NCI-H510A treated with DMSO at 0.1 percent for 48 hours (cell line): ENCODE results near the gene ZFC3H1.
"Not testable (repeated sequence)": the region's sequence is repeated elsewhere in the genome, so short reads cannot be mapped to it uniquely, and the experiment has no call there.

Experiments
- DNase-seq: peaks from one replicate; lab custom pipeline; 2025; lab: John Stamatoyannopoulos, UW

Gene ZFC3H1, protein sequence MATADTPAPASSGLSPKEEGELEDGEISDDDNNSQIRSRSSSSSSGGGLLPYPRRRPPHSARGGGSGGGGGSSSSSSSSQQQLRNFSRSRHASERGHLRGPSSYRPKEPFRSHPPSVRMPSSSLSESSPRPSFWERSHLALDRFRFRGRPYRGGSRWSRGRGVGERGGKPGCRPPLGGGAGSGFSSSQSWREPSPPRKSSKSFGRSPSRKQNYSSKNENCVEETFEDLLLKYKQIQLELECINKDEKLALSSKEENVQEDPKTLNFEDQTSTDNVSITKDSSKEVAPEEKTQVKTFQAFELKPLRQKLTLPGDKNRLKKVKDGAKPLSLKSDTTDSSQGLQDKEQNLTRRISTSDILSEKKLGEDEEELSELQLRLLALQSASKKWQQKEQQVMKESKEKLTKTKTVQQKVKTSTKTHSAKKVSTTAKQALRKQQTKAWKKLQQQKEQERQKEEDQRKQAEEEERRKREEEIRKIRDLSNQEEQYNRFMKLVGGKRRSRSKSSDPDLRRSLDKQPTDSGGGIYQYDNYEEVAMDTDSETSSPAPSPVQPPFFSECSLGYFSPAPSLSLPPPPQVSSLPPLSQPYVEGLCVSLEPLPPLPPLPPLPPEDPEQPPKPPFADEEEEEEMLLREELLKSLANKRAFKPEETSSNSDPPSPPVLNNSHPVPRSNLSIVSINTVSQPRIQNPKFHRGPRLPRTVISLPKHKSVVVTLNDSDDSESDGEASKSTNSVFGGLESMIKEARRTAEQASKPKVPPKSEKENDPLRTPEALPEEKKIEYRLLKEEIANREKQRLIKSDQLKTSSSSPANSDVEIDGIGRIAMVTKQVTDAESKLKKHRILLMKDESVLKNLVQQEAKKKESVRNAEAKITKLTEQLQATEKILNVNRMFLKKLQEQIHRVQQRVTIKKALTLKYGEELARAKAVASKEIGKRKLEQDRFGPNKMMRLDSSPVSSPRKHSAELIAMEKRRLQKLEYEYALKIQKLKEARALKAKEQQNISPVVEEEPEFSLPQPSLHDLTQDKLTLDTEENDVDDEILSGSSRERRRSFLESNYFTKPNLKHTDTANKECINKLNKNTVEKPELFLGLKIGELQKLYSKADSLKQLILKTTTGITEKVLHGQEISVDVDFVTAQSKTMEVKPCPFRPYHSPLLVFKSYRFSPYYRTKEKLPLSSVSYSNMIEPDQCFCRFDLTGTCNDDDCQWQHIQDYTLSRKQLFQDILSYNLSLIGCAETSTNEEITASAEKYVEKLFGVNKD (N-terminal part only)

DNA sequence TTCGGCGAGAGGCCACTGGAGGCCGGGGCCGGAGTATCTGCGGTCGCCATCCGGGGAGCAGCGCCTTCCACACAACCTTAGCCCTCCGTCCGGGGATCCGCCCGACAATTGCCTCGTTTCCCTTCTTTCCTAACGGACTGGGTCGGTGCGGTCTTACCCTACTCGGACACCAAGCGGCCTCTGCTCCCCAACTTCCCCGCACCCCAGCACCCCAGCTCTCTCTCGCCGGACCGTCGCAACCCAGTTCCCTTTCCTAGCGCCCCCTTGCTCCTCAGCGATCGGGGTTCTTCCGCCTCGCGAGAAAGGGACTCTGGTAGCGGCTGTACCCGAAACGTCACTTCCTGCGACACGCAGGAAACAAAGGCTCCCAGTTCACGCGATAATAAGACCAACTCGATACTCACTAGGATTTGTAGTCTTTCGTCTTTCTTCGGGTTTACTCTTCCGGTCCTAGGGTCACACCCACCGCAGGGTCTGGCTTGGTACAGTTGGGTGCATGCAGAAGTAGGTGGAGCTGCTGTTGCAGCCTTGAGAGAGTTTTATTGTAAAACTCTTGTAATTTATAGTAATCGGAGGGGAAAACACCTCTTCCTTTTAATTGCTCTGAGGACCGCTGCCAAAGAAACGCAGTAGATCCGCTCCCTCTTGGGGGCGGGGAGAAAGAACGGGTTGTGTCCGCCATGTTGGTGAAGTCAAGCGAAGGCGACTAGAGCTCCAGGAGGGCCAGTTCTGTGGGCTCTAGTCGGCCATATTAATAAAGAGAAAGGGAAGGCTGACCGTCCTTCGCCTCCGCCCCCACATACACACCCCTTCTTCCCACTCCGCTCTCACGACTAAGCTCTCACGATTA lies at the start of gene ZFC3H1, which contains the start of gene THAP2:
ZFC3H1 (minus strand) TSS at position 288 of the 850 bp plus-strand sequence; CDS start at position 50, 238 bp downstream.
THAP2 (plus strand) TSS at position 741 of the 850 bp plus-strand sequence. CDS start 209 bp downstream, outside the sequence.
- peak; percentile 100 for DNase-seq

DNA sequence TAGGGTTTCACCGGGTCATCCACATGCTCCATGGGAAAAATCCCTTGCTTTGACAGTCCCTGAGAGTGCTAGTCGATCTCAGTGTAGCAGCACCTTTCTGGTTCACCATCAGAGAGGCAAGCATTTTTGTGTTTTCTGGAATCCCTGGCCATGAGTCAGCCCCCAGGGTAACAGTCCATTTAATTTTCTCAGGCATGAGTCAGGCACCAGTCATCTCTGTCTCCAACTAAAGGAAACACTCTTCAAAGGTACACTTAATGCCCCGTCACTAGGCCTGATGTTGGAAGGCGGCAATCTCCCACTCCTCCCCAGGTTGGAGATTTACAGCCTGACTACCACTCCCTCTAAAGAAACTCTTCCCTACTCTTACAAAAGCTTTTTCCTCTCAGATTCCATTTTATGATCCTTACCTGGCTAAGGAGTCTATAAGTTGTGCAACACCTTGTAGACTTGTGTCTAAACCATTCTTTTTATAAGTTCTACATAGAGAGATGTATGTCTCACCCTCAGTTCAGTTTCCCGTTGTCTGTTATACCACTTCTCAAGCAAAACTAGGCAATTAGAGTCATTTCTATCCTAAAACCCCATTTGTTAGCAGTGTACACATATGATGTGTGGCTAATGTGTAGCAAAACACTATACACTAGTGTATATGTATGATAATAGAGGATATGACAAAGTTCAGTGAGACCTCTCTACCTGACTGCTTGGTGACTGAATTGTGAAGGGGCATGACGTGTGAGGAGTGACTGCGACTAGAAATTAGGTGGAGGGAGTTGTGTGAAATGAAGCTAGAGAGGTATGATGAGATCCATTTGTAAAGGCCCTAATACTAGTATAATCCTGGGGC lies 46.9 kb upstream of the ZFC3H1 start:
- DNase-seq = no peak

DNA sequence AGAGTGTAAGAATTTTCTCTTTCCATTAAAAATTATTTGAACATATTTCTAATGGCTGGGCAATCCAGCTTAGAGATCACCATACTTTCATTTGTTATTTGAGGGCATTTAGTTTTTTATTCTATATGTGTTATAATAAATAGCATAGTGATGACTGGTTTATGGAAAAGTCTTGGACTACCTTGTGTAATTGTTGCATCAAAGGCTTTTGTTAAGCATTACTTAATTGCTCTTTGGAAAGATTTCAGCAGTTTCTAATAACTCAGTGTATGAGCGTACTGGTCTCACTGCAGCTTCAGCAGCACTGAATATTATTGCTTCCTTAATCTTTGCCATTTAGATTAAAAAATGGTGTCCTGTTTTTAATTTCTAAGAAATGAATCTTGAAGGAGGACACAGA lies 45.0 kb upstream of the ZFC3H1 start:
- DNase-seq = no peak

DNA sequence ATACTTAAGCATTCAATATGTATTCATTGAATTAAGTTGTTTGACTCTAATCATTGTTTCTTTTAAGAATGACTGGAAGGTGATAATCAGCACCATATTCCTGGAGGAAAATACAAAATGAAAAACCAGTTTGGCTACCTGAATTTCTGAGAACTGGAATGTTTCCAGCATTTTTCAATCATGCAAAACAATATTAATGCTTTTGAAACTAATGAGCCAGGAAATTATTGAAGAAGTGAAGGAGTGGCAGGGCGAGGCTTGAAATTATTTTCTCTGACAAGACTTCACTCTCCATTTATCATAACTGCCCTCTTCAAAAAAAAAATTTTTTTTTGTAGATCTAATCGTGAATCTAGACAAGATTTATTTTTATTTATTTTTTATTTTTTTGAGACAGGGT lies 41.3 kb upstream of the ZFC3H1 start:
- no peak for DNase-seq

DNA sequence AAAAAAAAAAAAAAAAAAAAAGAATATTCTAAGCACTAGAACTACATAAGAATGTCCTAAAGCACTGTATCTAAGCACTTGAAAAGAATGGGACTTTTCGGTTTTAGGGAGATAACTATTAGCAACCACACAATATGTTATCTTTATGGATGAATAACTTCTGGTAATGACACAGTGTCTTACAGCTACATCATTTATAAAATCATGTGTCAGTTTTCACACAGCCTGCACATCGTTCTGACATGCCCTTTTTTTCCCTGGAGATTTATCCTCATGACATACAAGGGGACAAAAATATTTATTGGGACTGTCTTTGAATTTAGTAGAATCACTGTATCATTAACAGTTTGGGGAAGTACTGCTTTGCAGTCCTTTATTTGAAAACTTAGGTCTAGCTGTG lies 39.6 kb upstream of the ZFC3H1 start:
- DNase-seq = no peak

DNA sequence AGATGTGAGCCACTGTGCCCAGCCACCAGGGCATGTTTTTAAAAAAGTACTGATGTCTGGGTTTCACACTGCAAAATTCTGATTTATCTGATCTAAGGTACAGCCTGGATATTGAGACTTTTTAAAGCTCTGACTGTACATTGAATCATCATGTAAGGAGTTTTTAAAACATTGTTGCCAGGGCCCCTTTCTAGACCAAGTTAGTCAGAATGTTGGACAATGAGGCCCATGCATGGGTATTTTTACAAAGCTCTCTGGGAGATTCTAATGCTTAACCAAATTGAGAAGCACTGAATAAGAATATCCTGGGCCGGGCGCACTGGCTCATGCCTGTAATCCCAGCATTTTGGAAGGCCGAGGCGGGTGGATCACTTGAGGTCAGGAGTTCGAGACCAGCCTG lies 38.9 kb upstream of the ZFC3H1 start:
- no peak for DNase-seq

DNA sequence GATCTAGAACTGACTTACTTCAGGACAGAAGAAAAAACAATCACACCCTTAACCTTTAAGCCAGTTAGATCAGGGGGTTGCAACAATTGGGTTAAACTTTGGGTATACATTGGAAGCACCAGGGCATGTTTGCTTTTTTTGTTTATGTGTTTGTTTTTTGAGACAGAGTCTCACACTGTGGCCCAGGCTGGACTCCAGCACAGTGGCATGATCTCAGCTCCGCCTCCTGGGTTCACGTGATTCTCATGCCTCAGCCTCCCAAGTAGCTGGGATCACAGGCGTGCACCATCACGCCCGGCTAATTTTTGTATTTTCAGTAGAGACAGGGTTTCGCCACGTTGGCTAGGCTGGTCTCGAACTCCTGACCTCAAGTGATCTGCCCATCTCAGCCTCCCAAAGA lies 38.5 kb upstream of the ZFC3H1 start:
- DNase-seq = not testable (repeated sequence)

DNA sequence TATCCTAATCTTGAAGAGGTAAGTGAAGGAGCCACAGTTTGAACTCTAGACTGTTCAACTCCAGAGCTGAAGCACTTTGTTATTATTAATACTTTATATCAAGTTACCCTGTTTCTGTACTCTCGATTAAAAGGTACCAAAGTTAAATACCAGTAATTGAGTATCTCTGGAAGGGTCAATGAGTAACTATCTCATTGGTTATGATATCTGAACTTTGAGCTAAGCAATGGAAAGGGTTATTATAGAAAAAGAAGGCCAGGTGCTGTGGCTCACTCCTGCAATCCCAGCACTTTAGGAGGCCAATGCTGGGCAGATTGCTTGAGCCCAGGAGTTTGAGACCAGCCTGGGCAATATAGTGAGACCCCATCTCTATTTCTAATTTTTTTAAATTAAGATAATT lies 32.1 kb upstream of the ZFC3H1 start:
- DNase-seq = no peak

DNA sequence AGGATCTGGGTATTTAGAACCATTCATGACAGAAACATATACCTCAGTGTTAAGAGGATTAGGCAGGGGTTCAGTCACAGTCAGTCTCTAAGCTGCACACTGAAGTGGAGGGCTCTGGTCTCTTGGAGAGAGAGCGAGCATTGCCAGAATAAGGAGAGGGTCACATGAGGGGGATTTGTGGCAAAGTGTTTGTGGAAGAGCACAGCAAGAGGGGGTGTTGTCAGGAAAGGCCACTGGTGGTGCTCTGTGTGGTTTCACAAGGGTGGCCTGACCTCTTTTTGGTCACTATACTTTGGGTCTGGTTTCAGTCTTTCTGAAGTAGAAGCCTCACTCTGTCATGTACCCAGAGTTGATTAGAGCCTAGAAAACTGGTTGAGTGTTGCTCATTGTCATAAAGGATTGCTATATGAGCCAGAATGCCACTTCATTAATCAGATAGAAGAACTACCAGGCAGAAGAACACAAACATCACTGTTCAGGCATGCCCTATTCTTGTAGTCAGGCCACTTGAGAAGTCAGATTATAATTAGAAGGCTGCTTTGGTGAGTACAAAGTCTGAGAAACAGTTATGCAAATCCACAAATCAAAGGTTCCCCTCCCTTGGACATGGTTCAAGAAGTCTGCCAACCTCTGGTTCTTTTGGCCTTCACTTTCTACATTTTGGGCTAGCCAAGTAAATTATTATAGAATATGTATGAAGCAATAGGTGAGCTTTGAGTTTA lies 30.6 kb upstream of the ZFC3H1 start:
- DNase-seq = no peak

DNA sequence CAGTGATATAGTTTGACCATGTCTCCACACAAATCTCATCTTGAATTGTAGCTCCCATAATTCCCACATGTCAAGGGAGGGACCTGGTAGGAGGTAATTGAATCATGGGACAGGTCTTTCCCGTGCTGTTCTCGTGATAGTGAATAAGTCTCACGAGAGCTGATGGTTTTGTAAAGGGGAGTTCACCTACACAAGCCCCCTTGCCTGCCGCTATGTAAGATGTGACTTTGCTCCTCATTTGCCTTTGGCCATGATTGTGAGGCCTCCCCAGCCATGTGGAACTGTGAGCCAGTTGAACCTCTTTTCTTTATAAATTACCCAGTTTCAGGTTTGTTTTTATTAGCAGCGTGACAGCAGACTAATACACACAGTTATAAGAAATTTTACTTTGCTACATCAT lies 30.0 kb upstream of the ZFC3H1 start:
- not testable (repeated sequence) for DNase-seq

DNA sequence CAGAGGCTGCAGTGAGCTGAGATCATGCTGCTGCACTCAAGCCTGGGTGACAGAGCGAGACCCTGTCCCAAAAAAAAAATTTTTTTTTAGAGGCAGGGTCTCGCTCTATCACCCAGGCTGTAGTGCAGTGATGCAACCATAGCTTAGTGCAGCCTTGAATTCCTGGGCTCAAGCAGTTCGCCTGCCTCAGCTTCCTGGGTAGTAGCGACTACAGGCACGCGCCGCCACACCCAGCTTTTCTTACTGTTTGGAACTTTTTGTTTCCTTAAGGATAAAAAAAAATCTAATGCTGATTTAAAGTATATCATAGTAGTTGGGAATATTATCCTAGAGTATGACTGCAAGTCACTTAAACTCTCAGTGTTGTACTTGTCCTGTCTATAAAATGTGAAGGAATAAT lies 29.5 kb upstream of the ZFC3H1 start:
- no peak for DNase-seq

DNA sequence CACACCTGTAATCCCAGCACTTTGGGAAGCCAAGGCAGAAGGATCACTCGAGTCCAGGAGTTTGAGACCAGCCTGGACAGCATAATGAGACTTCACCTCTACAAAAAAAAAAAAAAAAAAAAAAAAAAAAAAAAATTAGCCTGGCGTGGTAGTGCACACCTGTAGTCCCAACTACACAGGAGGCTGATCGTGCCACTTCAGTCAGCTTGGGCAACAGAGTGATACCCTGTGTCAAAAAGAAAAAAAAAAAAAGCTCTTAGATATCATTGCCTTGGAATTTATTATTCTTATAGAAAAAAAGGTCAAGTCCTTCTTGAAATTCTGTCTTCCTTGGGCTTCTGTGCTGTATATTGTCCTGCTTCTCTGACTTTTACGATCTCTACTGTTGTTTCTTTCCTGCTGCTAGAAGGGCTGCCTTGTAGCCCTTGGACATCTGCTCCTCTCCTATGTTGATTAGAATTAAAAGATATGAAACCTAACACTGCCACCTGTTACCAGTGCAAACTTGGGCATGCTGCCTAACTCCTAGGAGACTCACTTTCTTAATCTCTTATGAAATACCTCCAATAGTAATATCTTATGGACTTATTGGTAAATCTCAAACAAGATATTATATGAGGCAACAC lies 28.0 kb upstream of the ZFC3H1 start:
- peak; percentile 65 for DNase-seq

DNA sequence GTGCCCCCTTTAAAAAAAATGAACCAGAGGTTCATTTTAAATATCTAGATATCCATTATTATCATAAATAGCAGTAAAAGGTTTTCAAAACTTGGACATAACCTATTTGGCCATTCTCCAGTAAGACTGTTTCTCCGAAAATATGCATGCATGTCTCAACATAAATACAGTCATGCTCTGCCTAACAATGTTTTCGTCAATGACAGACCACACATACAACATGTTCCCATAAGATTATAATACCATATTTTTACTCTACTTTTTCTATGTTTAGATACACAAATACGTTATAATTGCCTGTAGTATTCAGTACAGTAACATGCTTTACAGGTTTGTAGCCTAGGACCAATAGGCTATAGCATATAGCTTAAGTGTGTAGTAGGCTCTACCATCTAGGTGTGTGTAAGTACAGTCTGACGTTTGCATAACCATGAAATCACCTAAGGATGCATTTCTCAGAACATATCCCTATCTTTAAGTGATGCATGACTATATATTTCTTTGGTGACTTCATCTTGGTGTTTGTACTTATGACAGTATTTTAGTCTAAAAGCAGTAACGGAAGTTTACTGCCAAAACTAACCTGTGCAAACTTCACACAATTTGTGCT lies 25.4 kb upstream of the ZFC3H1 start:
- no peak for DNase-seq

DNA sequence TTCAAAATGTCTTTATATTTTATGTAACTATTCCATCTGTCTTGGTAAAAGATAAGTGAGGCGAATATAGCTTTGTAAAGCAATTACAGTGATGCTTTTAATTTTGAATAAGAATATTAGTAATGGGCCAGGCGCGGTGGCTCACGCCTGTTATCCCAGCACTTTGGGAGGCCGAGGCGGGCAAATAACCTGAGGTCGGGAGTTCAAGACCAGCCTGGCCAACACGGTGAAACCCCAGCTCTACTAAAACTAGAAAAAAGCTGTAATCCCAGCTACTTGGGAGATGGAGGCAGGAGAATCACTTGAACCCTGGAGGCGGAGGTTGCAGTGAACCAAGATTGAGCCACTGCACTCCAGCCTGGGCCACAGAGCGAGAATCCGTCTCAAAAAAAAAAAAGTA lies 23.5 kb upstream of the ZFC3H1 start:
- DNase-seq = not testable (repeated sequence)

DNA sequence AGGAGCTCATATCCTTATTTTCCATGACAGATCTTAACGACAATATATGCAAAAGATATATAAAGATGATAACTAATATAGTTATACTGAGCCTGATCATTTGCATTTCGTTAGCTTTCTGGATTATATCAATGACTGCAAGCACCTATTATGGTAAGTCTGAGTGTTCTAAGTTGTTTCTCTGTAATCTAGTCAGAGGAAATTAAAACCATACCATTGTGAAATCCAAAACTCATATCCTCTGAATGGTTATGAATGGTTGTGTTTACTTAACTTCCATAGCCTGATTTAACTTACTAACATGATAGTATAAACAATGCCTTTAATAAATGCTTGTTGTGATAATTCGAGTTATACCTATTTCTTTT lies 23.0 kb upstream of the ZFC3H1 start:
- peak; percentile 77 for DNase-seq

DNA sequence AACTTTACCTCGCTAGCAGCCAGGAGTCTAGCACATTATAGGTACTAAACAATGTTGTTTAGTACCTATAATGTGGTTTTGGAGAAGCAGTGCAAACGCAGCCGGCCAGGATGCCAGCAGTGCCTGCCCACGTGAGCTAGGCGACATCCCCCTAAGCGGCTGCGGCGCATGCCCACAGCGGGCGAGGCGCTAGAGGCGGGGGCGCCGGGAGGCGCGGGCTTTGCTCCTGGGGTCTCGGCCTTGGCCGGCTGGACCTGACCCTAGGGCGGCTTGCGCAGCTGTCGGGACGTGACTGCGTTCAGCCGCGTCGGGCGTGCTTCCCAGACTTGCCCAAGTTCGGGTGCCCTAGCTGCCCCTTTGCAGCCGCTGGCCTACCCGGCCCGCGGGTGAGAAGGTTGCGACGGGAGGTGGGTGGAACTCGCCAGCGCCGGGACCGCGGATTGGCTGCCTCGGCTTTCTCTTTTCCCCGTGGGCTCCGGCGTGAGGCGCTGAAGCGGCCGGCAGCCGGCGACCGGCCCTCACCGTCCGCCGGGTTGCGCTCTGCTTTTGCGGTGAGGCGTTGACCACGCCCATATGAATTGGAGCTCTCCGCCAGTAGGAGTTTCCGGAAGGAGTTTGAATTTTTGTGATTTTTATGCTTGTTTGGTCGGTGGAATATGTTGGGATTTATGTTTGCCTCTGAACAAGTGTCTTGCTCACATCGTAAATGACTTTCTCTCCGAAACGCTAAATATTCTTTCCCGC lies 22.4 kb upstream of the ZFC3H1 start, which contains the start of gene TMEM19:
TMEM19 (plus strand) TSS at position 169 of the 744 bp plus-strand sequence. CDS start 599 bp downstream, outside the sequence.
- peak; percentile 86 for DNase-seq

DNA sequence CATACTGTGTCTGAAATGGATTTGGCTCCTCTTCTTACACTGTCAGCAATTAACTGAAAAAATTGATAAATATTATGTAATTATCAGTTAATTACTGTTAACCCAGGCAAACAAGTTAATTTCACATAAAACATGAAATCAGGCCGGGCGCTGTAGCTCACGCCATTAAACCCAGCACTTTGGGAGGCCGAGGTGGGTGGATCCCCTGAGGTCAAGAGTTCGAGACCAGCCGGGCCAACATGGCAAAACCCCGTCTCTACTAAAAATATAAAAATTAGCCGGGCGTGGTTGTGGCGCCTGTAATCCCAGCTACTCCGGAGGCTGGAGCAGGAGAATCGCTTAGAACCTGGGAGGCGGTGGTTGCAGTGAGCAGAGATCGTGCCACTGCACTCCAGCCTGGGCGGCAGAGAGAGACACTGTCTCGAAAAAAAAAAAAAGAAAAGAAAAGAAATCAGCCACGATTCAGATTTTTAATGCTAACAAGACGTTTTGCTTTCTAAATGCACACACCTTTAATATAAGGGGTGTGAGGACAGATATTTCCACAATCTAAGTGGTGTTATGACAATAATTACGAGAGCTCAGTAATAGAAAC lies 21.8 kb upstream of the ZFC3H1 start:
- DNase-seq = no peak
